ENCODE results near the gene KRT12. TPM values are rescaled to one million over a fixed set of nuclear protein-coding genes. Genes with fewer than 3 reads are reported as not detected.

The KRT12 gene
- total and polyA plus RNA-seq, 2 donors from 2014 or later, result not detected

DNA sequence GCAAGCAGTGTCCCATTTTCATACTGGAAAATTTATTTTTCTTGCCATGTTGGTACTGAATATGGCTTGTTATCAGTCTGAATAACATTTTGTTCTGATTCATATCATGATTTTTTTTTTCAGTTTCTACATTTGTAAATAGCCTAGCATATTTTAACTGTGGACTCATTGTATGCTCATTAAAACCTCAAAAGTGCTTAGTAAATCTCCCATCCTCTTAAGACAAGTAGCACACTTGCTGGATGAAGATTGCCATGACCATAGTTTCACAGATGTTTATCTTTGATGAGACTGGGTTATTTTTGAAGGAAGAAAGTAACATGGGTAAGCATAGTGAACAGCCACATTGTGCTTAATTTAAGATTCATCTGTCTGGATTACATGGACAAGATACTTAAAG is 45.5 kb downstream of the KRT12 start:
- FAIRE-seq, result no peak
- Histone ChIP-seq H3K9me3 (ENCODE audit: control insufficient read depth in 2 of 3, insufficient read depth in 1 of 3, low read length in 3 of 3) (no peaks in the 10 kb centered on the region), H3K4me3 (ENCODE audit: low read length in 3 of 3) (no peak overlapping the region), H3K4me1 (ENCODE audit: control insufficient read depth in 2 of 3, insufficient read depth in 2 of 3, low read depth in 1 of 3, low read length in 3 of 3) (peaks cover 0 to 4% (median 0%) of the 10 kb centered on the region in 3 donors), H3K27ac (ENCODE audit: low read depth in 2 of 2, low read length in 2 of 2) (no peak overlapping the region), H3K9ac (ENCODE audit: low read length in 3 of 3) (no peak overlapping the region), H3K27me3 (ENCODE audit: control insufficient read depth, insufficient read depth, low read length) (no peaks in the 10 kb centered on the region), H3K36me3 (ENCODE audit: control insufficient read depth in 2 of 3, insufficient read depth in 3 of 3, low read length in 3 of 3) (peaks cover 0 to 2% (median 0%) of the 10 kb centered on the region in 3 donors)
- intact Hi-C loops (cut with DNase I), result no loop called here
- no peak for TF ChIP-seq CTCF (IDR thresholded peaks at IDR 0.05; ENCODE audit: borderline replicate concordance, extremely low read depth, insufficient read depth)
- no peak for DNase-seq

DNA sequence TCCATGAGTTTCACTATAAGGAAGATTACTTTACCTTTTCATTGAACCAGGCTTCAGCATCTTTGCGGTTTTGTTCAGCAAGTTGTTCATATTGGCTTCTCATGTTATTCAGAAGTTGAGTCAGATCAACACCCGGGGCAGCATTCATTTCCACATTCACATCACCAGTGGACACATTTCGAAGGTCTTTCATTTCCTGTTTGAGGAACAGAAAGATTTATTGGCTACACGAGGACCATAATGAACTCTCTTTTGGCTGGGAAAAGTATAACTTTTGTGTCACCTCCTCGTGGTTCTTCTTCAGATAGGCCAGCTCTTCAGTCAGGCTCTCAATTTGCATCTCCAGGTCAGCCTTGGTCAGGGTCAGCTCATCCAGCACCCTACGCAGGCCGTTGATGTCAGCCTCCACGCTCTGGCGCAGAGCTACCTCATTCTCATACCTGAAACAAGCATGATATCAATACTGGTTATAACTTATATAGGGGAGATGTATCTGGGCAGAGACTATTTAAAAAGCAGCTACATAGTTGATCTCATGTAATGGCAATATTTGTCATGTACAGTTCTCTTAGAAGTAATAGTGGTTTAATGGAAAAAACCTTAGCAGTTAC is 46.7 kb downstream of the KRT12 start:
- no peaks in the 10 kb centered on the region for H3K27me3 ChIP-seq (ENCODE audit: control insufficient read depth, insufficient read depth, low read length)
- H3K9me3 ChIP-seq (ENCODE audit: control insufficient read depth in 2 of 3, insufficient read depth in 1 of 3, low read length in 3 of 3), result no peaks in the 10 kb centered on the region
- no peak overlapping the region for H3K27ac ChIP-seq (ENCODE audit: low read depth in 2 of 2, low read length in 2 of 2)
- peaks cover 0 to 4% (median 0%) of the 10 kb centered on the region in 3 donors for H3K4me1 ChIP-seq (ENCODE audit: control insufficient read depth in 2 of 3, insufficient read depth in 2 of 3, low read depth in 1 of 3, low read length in 3 of 3)
- no peak for DNase-seq
- TF ChIP-seq CTCF (IDR thresholded peaks at IDR 0.05; ENCODE audit: borderline replicate concordance, extremely low read depth, insufficient read depth), result no peak
- intact Hi-C loops (cut with DNase I), result no loop called here
- H3K9ac ChIP-seq (ENCODE audit: low read length in 3 of 3), result no peak overlapping the region
- no peak for FAIRE-seq
- no peak overlapping the region for H3K4me3 ChIP-seq (ENCODE audit: low read length in 3 of 3)
- peaks cover 0 to 2% (median 0%) of the 10 kb centered on the region in 3 donors for H3K36me3 ChIP-seq (ENCODE audit: control insufficient read depth in 2 of 3, insufficient read depth in 3 of 3, low read length in 3 of 3)

GRCh38 chr17:40819528-40820125 is 47.4 kb downstream of the KRT12 start:
- Histone ChIP-seq H3K4me3 (ENCODE audit: low read length in 3 of 3) (peak overlapping the region; percentile 85 to 95 (median 94)), H3K36me3 (ENCODE audit: control insufficient read depth in 2 of 3, insufficient read depth in 3 of 3, low read length in 3 of 3) (peaks cover 0 to 2% (median 0%) of the 10 kb centered on the region in 3 donors), H3K9ac (ENCODE audit: low read length in 3 of 3) (peak overlapping the region in 2 of 3 donors; percentile 69 to 75), H3K27ac (ENCODE audit: low read depth in 2 of 2, low read length in 2 of 2) (peak overlapping the region; percentile 63 to 75), H3K4me1 (ENCODE audit: control insufficient read depth in 2 of 3, insufficient read depth in 2 of 3, low read depth in 1 of 3, low read length in 3 of 3) (peaks cover 0 to 4% (median 0%) of the 10 kb centered on the region in 3 donors), H3K27me3 (ENCODE audit: control insufficient read depth, insufficient read depth, low read length) (no peaks in the 10 kb centered on the region), H3K9me3 (ENCODE audit: control insufficient read depth in 2 of 3, insufficient read depth in 1 of 3, low read length in 3 of 3) (no peaks in the 10 kb centered on the region)
- DNase-seq (peak in 1 of 5 donors; percentile 39), FAIRE-seq (no peak)
- intact Hi-C loops (cut with DNase I), result no loop called here
- TF ChIP-seq CTCF (IDR thresholded peaks at IDR 0.05; ENCODE audit: borderline replicate concordance, extremely low read depth, insufficient read depth), result no peak
